Cardiac muscle cell (in vitro differentiated cells and primary cell): Measurements from ENCODE around the gene RMND5A. TPM values are rescaled to one million over a fixed set of nuclear protein-coding genes. Genes with fewer than 3 reads are reported as not detected.

ENCODE experiments used
- DNase-seq, 2 donors: peaks; one replicate each; pipeline versions ENCODE4 v3.0.0 to v3.0.0-alpha.2; 2010 to 2017; ENCODE audit warnings: low read depth in 1 of 2, low spot score in 1 of 2
- H3K27ac ChIP-seq: fragments of 200-600 bp; sonication (generic); 2 replicates; pipeline ENCODE4 v1.5.1; 2016
- H3K27me3 ChIP-seq: fragments of 200-600 bp; sonication (generic); 2 replicates; pipeline ENCODE4 v1.6.0; 2016; ENCODE audit warnings: control low read depth
- H3K36me3 ChIP-seq: fragments of 200-600 bp; sonication (generic); 2 replicates; pipeline ENCODE4 v1.5.1; 2016; ENCODE audit warnings: control low read depth
- H3K4me1 ChIP-seq: fragments of 200-600 bp; sonication (generic); 2 replicates; pipeline ENCODE4 v1.8.1; 2017; ENCODE audit warnings: low read depth, mild to moderate bottlenecking, mixed run types
- H3K4me3 ChIP-seq: fragments of 200-600 bp; sonication (generic); 2 replicates; pipeline ENCODE4 v1.5.1; 2016; ENCODE audit warnings: mild to moderate bottlenecking
- H3K9me3 ChIP-seq: fragments of 200-600 bp; sonication (generic); 2 replicates; pipeline ENCODE4 v1.5.1; 2017; ENCODE audit warnings: low read depth, mild to moderate bottlenecking, control low read depth
- CTCF ChIP-seq: IDR thresholded peaks from 2 replicates; pipeline ENCODE4 v1.5.1; 2012; ENCODE audit warnings: low read depth, mild to moderate bottlenecking, low read length
- polyA plus RNA-seq: library from polyadenylated mRNA; unstranded; fragments of >200 nt; fragmentation: Nextera tagmentation; extraction: Ambion mirVana; gene quantifications from 2 replicates; pipeline ENCODE4 v1.2.1, GENCODE V29; 2016
- total RNA-seq: library from RNA; depleted of rRNA; stranded (reverse); fragments of >200 nt; gene quantifications from 2 replicates; pipeline ENCODE4 v1.2.3, GENCODE V29; 2016

Gene RMND5A
- total and polyA plus RNA-seq, 2 experiments from 2014 or later: 30.8 to 63.4 TPM

DNA sequence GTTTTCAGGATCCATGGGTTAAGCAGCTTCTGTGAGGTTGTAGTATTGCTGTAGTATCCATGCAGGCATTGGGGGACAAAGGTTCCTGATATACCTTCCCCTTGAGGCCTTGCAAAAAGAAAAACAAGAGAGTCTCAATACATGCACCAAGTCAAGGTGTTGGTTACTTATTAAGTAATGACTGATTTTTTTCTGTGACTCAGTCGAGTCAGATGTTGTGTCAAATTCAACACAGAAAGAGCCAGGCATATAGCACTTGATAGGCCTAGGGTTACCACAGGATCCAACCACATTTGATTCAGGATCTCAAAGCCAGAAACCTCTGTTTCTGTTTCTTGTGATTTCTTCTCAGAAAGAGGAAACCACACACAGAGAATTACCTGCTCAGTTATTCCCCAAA lies 95.5 kb downstream of the RMND5A start:
- H3K27ac ChIP-seq: no peak overlapping the region
- no peak for TF ChIP-seq CTCF
- no peak overlapping the region for H3K4me3 ChIP-seq
- DNase-seq: no peak
- H3K4me1 ChIP-seq: no peaks in the 10 kb centered on the region
- H3K27me3 ChIP-seq: no peaks in the 10 kb centered on the region
- no peaks in the 10 kb centered on the region for H3K36me3 ChIP-seq
- H3K9me3 ChIP-seq: no peaks in the 10 kb centered on the region

- no peaks in the 10 kb centered on the region for H3K4me1 ChIP-seq
- H3K36me3 ChIP-seq: no peaks in the 10 kb centered on the region
- TF ChIP-seq CTCF: no peak
- DNase-seq: no peak
- H3K27me3 ChIP-seq: no peaks in the 10 kb centered on the region
- H3K9me3 ChIP-seq: peaks cover 4% of the 10 kb centered on the region
- H3K27ac ChIP-seq: no peak overlapping the region
- H3K4me3 ChIP-seq: no peak overlapping the region
Observed at GRCh38 chr2:86818114-86818801, 98.2 kb downstream of the RMND5A start.

- no peaks in the 10 kb centered on the region for H3K36me3 ChIP-seq
- DNase-seq: no peak
- peaks cover 4% of the 10 kb centered on the region for H3K9me3 ChIP-seq
- H3K4me3 ChIP-seq: no peak overlapping the region
- TF ChIP-seq CTCF: no peak
- H3K27me3 ChIP-seq: no peaks in the 10 kb centered on the region
- H3K4me1 ChIP-seq: no peaks in the 10 kb centered on the region
- H3K27ac ChIP-seq: no peak overlapping the region
Observed at GRCh38 chr2:86818957-86819356, 98.9 kb downstream of the RMND5A start.

GRCh38 chr2:86821306-86821705 lies 101.2 kb downstream of the RMND5A start:
- no peak for DNase-seq
- Histone ChIP-seq H3K27me3 (no peaks in the 10 kb centered on the region), H3K9me3 (peaks cover 4% of the 10 kb centered on the region), H3K4me3 (no peak overlapping the region), H3K4me1 (no peaks in the 10 kb centered on the region), H3K36me3 (no peaks in the 10 kb centered on the region), H3K27ac (no peak overlapping the region)
- TF ChIP-seq CTCF: no peak

DNA sequence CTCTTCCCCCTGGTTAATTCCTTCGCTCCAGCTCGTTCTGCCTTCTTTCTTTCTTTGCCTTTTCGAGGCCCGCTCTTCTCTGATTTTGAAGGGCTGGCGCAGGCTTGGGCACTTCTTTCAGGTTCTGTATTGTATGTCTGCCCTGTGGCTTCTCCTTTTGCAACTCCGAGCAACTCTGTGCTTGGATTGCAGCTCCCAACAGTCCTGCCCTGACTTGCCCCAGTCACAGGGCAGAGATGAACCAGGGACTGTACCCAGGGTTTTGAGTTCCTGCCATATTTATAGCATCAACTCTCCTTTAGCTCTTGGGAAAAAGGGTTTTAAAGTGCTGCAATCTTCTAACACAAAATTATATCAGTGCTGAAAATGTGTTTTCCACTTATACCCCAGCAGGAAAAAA lies 101.8 kb downstream of the RMND5A start:
- TF ChIP-seq CTCF: no peak
- Histone ChIP-seq H3K36me3 (no peaks in the 10 kb centered on the region), H3K9me3 (peaks cover 4% of the 10 kb centered on the region), H3K4me3 (no peak overlapping the region), H3K4me1 (no peaks in the 10 kb centered on the region), H3K27ac (no peak overlapping the region), H3K27me3 (no peaks in the 10 kb centered on the region)
- DNase-seq: no peak
